ENCODE results near the gene LIMCH1. TPM values are rescaled to one million over a fixed set of nuclear protein-coding genes. Genes with fewer than 3 reads are reported as not detected.

The LIMCH1 gene
- total RNA-seq, 2 experiments from 2014 or later: not detected

DNA sequence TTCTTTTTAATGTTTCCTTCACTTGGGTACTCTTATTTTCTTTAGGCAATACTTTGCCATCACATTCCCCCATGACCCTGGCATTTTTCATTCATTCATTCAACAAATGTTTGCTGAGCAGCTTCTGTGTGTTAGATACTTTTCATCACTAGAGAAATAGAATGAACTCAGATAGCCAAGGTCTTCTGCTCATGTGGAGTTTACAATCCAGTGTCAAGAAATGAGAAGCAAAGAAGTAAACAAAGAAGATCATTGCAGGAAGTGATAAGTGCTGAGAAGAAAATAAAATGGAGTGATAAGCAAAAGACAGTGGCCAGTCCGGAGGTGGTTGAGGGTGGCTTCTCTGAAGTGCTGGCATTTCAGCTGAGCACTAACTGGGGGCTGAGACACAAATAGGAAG, 63.1 kb downstream of the LIMCH1 start:
- Histone ChIP-seq H3K4me2 (ENCODE audit: low read length) (no peak overlapping the region), H4K20me1 (ENCODE audit: insufficient read depth, low read length) (no peaks in the 10 kb centered on the region), H3K4me3 (ENCODE audit: low read depth, low read length, poor library complexity, severe bottlenecking) (no peak overlapping the region), H3K9me2 (ENCODE audit: insufficient read depth, low read length) (no peaks in the 10 kb centered on the region), H3K36me3 (ENCODE audit: insufficient read depth, low read length) (no peaks in the 10 kb centered on the region), H3K27ac (ENCODE audit: low read depth, low read length, poor library complexity, severe bottlenecking) (no peak overlapping the region), H3K4me1 (ENCODE audit: insufficient read depth, low read length, poor library complexity, severe bottlenecking) (no peaks in the 10 kb centered on the region), H3K79me2 (ENCODE audit: insufficient read depth, low read depth, low read length) (no peaks in the 10 kb centered on the region), H3K9me3 (ENCODE audit: low read length) (no peaks in the 10 kb centered on the region), H2AFZ (ENCODE audit: low read length) (no peak overlapping the region)
- CTCF ChIA-PET (ENCODE audit: unreplicated experiment): no interaction called here
- POLR2A ChIA-PET: interaction anchor here (0.6 kb wide), 1 partner anchor 28 kb away, joined by 3 read pairs; no protein-coding TSS in a partner anchor
- TF ChIP-seq CTCF (conservative IDR thresholded peaks at IDR 0.05; ENCODE audit: low read length) (no peak), EZH2phosphoT487 (IDR thresholded peaks at IDR 0.05; ENCODE audit: borderline replicate concordance, low read depth, low read length) (no peak)
- no peak for DNase-seq (ENCODE audit: low spot score)
- intact Hi-C loops (cut with micrococcal nuclease; ENCODE audit: unreplicated experiment): no loop called here
- no TSS peak for BruUV-seq (replicated peaks)

- no peak overlapping the region for H2AFZ ChIP-seq (ENCODE audit: low read length)
- BruUV-seq (replicated peaks): no TSS peak
- TF ChIP-seq EZH2phosphoT487 (IDR thresholded peaks at IDR 0.05; ENCODE audit: borderline replicate concordance, low read depth, low read length): no peak
- no peak for TF ChIP-seq CTCF (conservative IDR thresholded peaks at IDR 0.05; ENCODE audit: low read length)
- intact Hi-C loops (cut with micrococcal nuclease; ENCODE audit: unreplicated experiment): no loop called here
- no peaks in the 10 kb centered on the region for H3K79me2 ChIP-seq (ENCODE audit: insufficient read depth, low read depth, low read length)
- H3K4me3 ChIP-seq (ENCODE audit: low read depth, low read length, poor library complexity, severe bottlenecking): no peak overlapping the region
- no peaks in the 10 kb centered on the region for H3K36me3 ChIP-seq (ENCODE audit: insufficient read depth, low read length)
- DNase-seq (ENCODE audit: low spot score): no peak
- no peaks in the 10 kb centered on the region for H3K4me1 ChIP-seq (ENCODE audit: insufficient read depth, low read length, poor library complexity, severe bottlenecking)
- H3K9me2 ChIP-seq (ENCODE audit: insufficient read depth, low read length): no peaks in the 10 kb centered on the region
- H3K4me2 ChIP-seq (ENCODE audit: low read length): no peak overlapping the region
- H3K27ac ChIP-seq (ENCODE audit: low read depth, low read length, poor library complexity, severe bottlenecking): no peak overlapping the region
- no peaks in the 10 kb centered on the region for H3K9me3 ChIP-seq (ENCODE audit: low read length)
- ChIA-PET CTCF (ENCODE audit: unreplicated experiment) (no interaction called here), POLR2A (no interaction called here)
- H4K20me1 ChIP-seq (ENCODE audit: insufficient read depth, low read length): no peaks in the 10 kb centered on the region
These were observed 64.2 kb downstream of the LIMCH1 start for GRCh38 chr4:41602113-41602512.

DNA sequence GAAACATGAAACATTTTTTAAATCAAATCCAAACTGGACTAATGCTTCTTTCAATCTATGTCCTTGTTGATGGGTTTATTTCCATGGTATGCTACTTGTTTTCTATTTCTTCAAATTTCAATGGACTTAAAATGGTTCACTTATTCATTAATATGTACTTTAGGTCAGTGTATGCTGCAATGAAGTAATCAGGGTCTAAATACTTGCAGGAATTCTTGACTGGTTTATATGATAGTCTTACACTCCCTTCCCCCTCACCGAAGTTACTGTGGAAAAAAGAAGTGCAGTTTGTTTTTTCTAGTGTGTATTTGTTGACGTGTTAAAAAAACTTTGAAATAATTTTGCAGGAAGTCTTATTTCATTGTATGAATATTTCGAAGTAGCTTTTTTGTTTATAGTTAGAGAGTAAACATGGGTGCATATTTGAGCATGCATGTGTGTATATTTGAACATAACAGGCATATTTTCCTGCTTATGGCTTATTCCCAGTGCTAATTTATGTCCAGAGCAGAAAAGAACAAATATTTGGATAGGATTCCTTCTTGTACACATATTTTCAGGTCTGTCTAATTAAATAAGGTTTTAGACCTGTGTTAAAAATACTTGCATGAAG, 65.0 kb downstream of the LIMCH1 start:
- no TSS peak for BruUV-seq (replicated peaks)

More for the DNA sequence above, 65.0 kb downstream of the LIMCH1 start:
- CTCF ChIA-PET (ENCODE audit: unreplicated experiment): no interaction called here
- Histone ChIP-seq H2AFZ (ENCODE audit: low read length) (no peak overlapping the region), H3K79me2 (ENCODE audit: insufficient read depth, low read depth, low read length) (no peaks in the 10 kb centered on the region), H3K4me3 (ENCODE audit: low read depth, low read length, poor library complexity, severe bottlenecking) (no peak overlapping the region), H3K9me2 (ENCODE audit: insufficient read depth, low read length) (no peaks in the 10 kb centered on the region), H4K20me1 (ENCODE audit: insufficient read depth, low read length) (no peaks in the 10 kb centered on the region), H3K27ac (ENCODE audit: low read depth, low read length, poor library complexity, severe bottlenecking) (no peak overlapping the region), H3K36me3 (ENCODE audit: insufficient read depth, low read length) (no peaks in the 10 kb centered on the region), H3K4me1 (ENCODE audit: insufficient read depth, low read length, poor library complexity, severe bottlenecking) (no peaks in the 10 kb centered on the region), H3K4me2 (ENCODE audit: low read length) (no peak overlapping the region), H3K9me3 (ENCODE audit: low read length) (no peaks in the 10 kb centered on the region)
- DNase-seq (ENCODE audit: low spot score): no peak
- POLR2A ChIA-PET: no interaction called here
- intact Hi-C loops (cut with micrococcal nuclease; ENCODE audit: unreplicated experiment): no loop called here
- TF ChIP-seq EZH2phosphoT487 (IDR thresholded peaks at IDR 0.05; ENCODE audit: borderline replicate concordance, low read depth, low read length) (no peak), CTCF (conservative IDR thresholded peaks at IDR 0.05; ENCODE audit: low read length) (no peak)
